HG03060 (cell line): ENCODE measurements around the gene ZNF714.

ENCODE experiments used
- ATAC-seq: cut with Tn5 transposase; IDR thresholded peaks from one replicate; pipeline ENCODE4 v1.9.1; 2021; ENCODE audit warnings: low read depth, moderate number of reproducible peaks; ENCODE audit not compliant: unreplicated experiment

The ZNF714 gene

GRCh38 chr19:21082011-21082975 is at the start of gene ZNF714:
Gene ZNF714, plus strand, starts transcription at chr19:21082203. Its CDS starts 16,066 bp downstream, at chr19:21098269.
- ATAC-seq: peak; percentile 62

GRCh38 chr19:21045028-21045427 is 37.0 kb upstream of the ZNF714 start:
- ATAC-seq: no peak

- no peak for ATAC-seq
These were observed 35.5 kb upstream of the ZNF714 start for GRCh38 chr19:21046489-21046888.

GRCh38 chr19:21047716-21048115 is 34.3 kb upstream of the ZNF714 start:
- no peak for ATAC-seq

GRCh38 chr19:21052902-21053301 is 29.1 kb upstream of the ZNF714 start:
- ATAC-seq: no peak

- no peak for ATAC-seq
These were observed 16.7 kb upstream of the ZNF714 start for GRCh38 chr19:21065336-21065735.

- ATAC-seq: no peak
These were observed 2.3 kb downstream of the ZNF714 start for GRCh38 chr19:21084343-21084742.

GRCh38 chr19:21087871-21088270 is 5.9 kb downstream of the ZNF714 start:
- no peak for ATAC-seq

- no peak for ATAC-seq
These were observed 10.1 kb downstream of the ZNF714 start for GRCh38 chr19:21092109-21092508.

GRCh38 chr19:21094347-21095025 is 12.5 kb downstream of the ZNF714 start:
- no peak for ATAC-seq

- ATAC-seq: no peak
These were observed 16.3 kb downstream of the ZNF714 start for GRCh38 chr19:21098291-21098690.

GRCh38 chr19:21101521-21102242 is 19.7 kb downstream of the ZNF714 start:
- ATAC-seq: no peak

GRCh38 chr19:21109116-21109515 is 27.1 kb downstream of the ZNF714 start:
- no peak for ATAC-seq

GRCh38 chr19:21110183-21110582 is 28.2 kb downstream of the ZNF714 start:
- no peak for ATAC-seq

- ATAC-seq: no peak
These were observed 33.4 kb downstream of the ZNF714 start for GRCh38 chr19:21115430-21115829.

GRCh38 chr19:21117041-21117907 is 35.3 kb downstream of the ZNF714 start:
- ATAC-seq: no peak

- ATAC-seq: no peak
These were observed 44.1 kb downstream of the ZNF714 start for GRCh38 chr19:21126078-21126477.

- ATAC-seq: no peak
These were observed 45.0 kb downstream of the ZNF714 start for GRCh38 chr19:21127001-21127400.

- no peak for ATAC-seq
These were observed 45.9 kb downstream of the ZNF714 start for GRCh38 chr19:21127898-21128297.
